Calu3 (cell line): ENCODE data around the gene NPY4R2. TPM values are rescaled to one million over a fixed set of nuclear protein-coding genes. Genes with fewer than 3 reads are reported as not detected.
"Not testable (repeated sequence)": the region's sequence is repeated elsewhere in the genome, so short reads cannot be mapped to it uniquely, and the experiment has no call there.

ENCODE experiments used
- BruUV-seq: library from RNA; stranded (reverse); fragments of 400-500 nt; replicated peaks from 2 replicates; lab custom pipeline; 2021; lab: Mats Ljungman, UMichigan
- CTCF ChIA-PET: fragments of 300-600 bp; sonication (Branson Sonifier 250); formaldehyde crosslinking; loops from one replicate; lab custom pipeline; 2022; ENCODE audit warnings: antibody characterized with exemption; lab: Charles Lee
- DNase-seq: peaks from one replicate; pipeline ENCODE4 v3.0.0; 2022
- H3K27ac Mint-ChIP-seq: one replicate; pipeline ENCODE4 v1.8.0; 2022; ENCODE audit warnings: mixed read lengths; ENCODE audit not compliant: unreplicated experiment
- H3K27me3 Mint-ChIP-seq: one replicate; pipeline ENCODE4 v1.8.0; 2022; ENCODE audit warnings: mixed read lengths; ENCODE audit not compliant: unreplicated experiment
- H3K36me3 Mint-ChIP-seq: one replicate; pipeline ENCODE4 v1.8.0; 2022; ENCODE audit warnings: mild to moderate bottlenecking, moderate library complexity, mixed read lengths; ENCODE audit not compliant: insufficient read depth, unreplicated experiment
- H3K4me1 Mint-ChIP-seq: one replicate; pipeline ENCODE4 v1.8.0; 2022; ENCODE audit warnings: mild to moderate bottlenecking, low read depth, mixed read lengths; ENCODE audit not compliant: unreplicated experiment
- H3K4me3 Mint-ChIP-seq: one replicate; pipeline ENCODE4 v1.8.0; 2022; ENCODE audit warnings: mild to moderate bottlenecking, low read depth, moderate library complexity, mixed read lengths; ENCODE audit not compliant: unreplicated experiment
- H3K9me3 Mint-ChIP-seq: one replicate; pipeline ENCODE4 v1.8.0; 2022; ENCODE audit warnings: low read depth, mixed read lengths; ENCODE audit not compliant: unreplicated experiment
- intact Hi-C: fragments of 100-400 bp; cut with micrococcal nuclease; formaldehyde crosslinking; loops from one replicate; pipeline ENCODE4 v1.10.0; 2022; ENCODE audit not compliant: unreplicated experiment
- total RNA-seq: library from RNA; stranded (reverse); gene quantifications from 2 replicates; pipeline ENCODE4 v1.2.3, GENCODE V29; 2022

Gene NPY4R2
- total RNA-seq, 1 experiment from 2014 or later: not detected

- H3K4me1 Mint-ChIP-seq, BruUV-seq, DNase-seq, intact Hi-C loops, CTCF ChIA-PET, H3K9me3 Mint-ChIP-seq, H3K36me3 Mint-ChIP-seq, H3K27me3 Mint-ChIP-seq, H3K27ac Mint-ChIP-seq, H3K4me3 Mint-ChIP-seq: not testable (repeated sequence)
Observed at GRCh38 chr10:47927147-47927916, 8.9 kb downstream of the NPY4R2 start.

GRCh38 chr10:47928225-47928624, 9.8 kb downstream of the NPY4R2 start:
- CTCF ChIA-PET, H3K36me3 Mint-ChIP-seq, BruUV-seq, H3K4me1 Mint-ChIP-seq, H3K4me3 Mint-ChIP-seq, H3K27ac Mint-ChIP-seq, H3K9me3 Mint-ChIP-seq, DNase-seq, intact Hi-C loops, H3K27me3 Mint-ChIP-seq: not testable (repeated sequence)

GRCh38 chr10:47932824-47933223, 14.4 kb downstream of the NPY4R2 start:
- DNase-seq, intact Hi-C loops, CTCF ChIA-PET, H3K4me1 Mint-ChIP-seq, H3K4me3 Mint-ChIP-seq, H3K27ac Mint-ChIP-seq, H3K27me3 Mint-ChIP-seq, BruUV-seq, H3K36me3 Mint-ChIP-seq, H3K9me3 Mint-ChIP-seq: not testable (repeated sequence)

GRCh38 chr10:47933462-47933861, 15.0 kb downstream of the NPY4R2 start:
- DNase-seq, H3K36me3 Mint-ChIP-seq, H3K9me3 Mint-ChIP-seq, BruUV-seq, H3K27me3 Mint-ChIP-seq, H3K4me1 Mint-ChIP-seq, H3K4me3 Mint-ChIP-seq, H3K27ac Mint-ChIP-seq, CTCF ChIA-PET, intact Hi-C loops: not testable (repeated sequence)

GRCh38 chr10:47936772-47937228, 18.3 kb downstream of the NPY4R2 start:
- H3K4me3 Mint-ChIP-seq, CTCF ChIA-PET, H3K27ac Mint-ChIP-seq, H3K9me3 Mint-ChIP-seq, H3K27me3 Mint-ChIP-seq, intact Hi-C loops, DNase-seq, H3K4me1 Mint-ChIP-seq, BruUV-seq, H3K36me3 Mint-ChIP-seq: not testable (repeated sequence)

- H3K4me1 Mint-ChIP-seq, BruUV-seq, H3K9me3 Mint-ChIP-seq, H3K27me3 Mint-ChIP-seq, H3K4me3 Mint-ChIP-seq, intact Hi-C loops, H3K27ac Mint-ChIP-seq, CTCF ChIA-PET, H3K36me3 Mint-ChIP-seq, DNase-seq: not testable (repeated sequence)
Observed at GRCh38 chr10:47937634-47938033, 19.2 kb downstream of the NPY4R2 start.

- H3K27ac Mint-ChIP-seq, H3K36me3 Mint-ChIP-seq, DNase-seq, BruUV-seq, H3K27me3 Mint-ChIP-seq, intact Hi-C loops, CTCF ChIA-PET, H3K4me1 Mint-ChIP-seq, H3K4me3 Mint-ChIP-seq, H3K9me3 Mint-ChIP-seq: not testable (repeated sequence)
Observed at GRCh38 chr10:47940821-47941220, 22.4 kb downstream of the NPY4R2 start.

GRCh38 chr10:47941379-47941778, 22.9 kb downstream of the NPY4R2 start:
- DNase-seq, intact Hi-C loops, H3K27me3 Mint-ChIP-seq, H3K4me1 Mint-ChIP-seq, H3K27ac Mint-ChIP-seq, BruUV-seq, CTCF ChIA-PET, H3K4me3 Mint-ChIP-seq, H3K36me3 Mint-ChIP-seq, H3K9me3 Mint-ChIP-seq: not testable (repeated sequence)

- H3K4me1 Mint-ChIP-seq, intact Hi-C loops, H3K36me3 Mint-ChIP-seq, BruUV-seq, H3K27me3 Mint-ChIP-seq, CTCF ChIA-PET, H3K4me3 Mint-ChIP-seq, DNase-seq, H3K27ac Mint-ChIP-seq, H3K9me3 Mint-ChIP-seq: not testable (repeated sequence)
Observed at GRCh38 chr10:47942351-47943019, 24.0 kb downstream of the NPY4R2 start.

- CTCF ChIA-PET, H3K4me1 Mint-ChIP-seq, BruUV-seq, DNase-seq, H3K27ac Mint-ChIP-seq, H3K36me3 Mint-ChIP-seq, H3K27me3 Mint-ChIP-seq, H3K4me3 Mint-ChIP-seq, H3K9me3 Mint-ChIP-seq, intact Hi-C loops: not testable (repeated sequence)
Observed at GRCh38 chr10:47943328-47943727, 24.9 kb downstream of the NPY4R2 start.
